Middle frontal gyrus (tissue), 1 donor: ENCODE results near the gene HEATR5A.
"Not testable (repeated sequence)": the region's sequence is repeated elsewhere in the genome, so short reads cannot be mapped to it uniquely, and the experiment has no call there.

Source experiments
- DNase-seq: peaks from one replicate; pipeline ENCODE4 v3.0.0-alpha.2; 2015; ENCODE audit warnings: low spot score; ENCODE audit errors: extremely low spot score

HEATR5A gene

GRCh38 chr14:31257554-31258426 lies 162.6 kb downstream of the HEATR5A start:
- not testable (repeated sequence) for DNase-seq

- DNase-seq, result no peak
These were observed 163.2 kb downstream of the HEATR5A start for GRCh38 chr14:31257244-31257553.

GRCh38 chr14:31256534-31257243 lies 163.7 kb downstream of the HEATR5A start:
- DNase-seq, result no peak

GRCh38 chr14:31255918-31256317 lies 164.4 kb downstream of the HEATR5A start:
- DNase-seq, result not testable (repeated sequence)

GRCh38 chr14:31255286-31255685 lies 165.1 kb downstream of the HEATR5A start:
- no peak for DNase-seq

GRCh38 chr14:31253746-31254471 lies 166.4 kb downstream of the HEATR5A start:
- no peak for DNase-seq

GRCh38 chr14:31252865-31253264 lies 167.5 kb downstream of the HEATR5A start:
- no peak for DNase-seq

- no peak for DNase-seq
These were observed 169.1 kb downstream of the HEATR5A start for GRCh38 chr14:31251028-31251958.

- DNase-seq, result no peak
These were observed 175.7 kb downstream of the HEATR5A start for GRCh38 chr14:31244626-31245025.

- DNase-seq, result no peak
These were observed 176.5 kb downstream of the HEATR5A start for GRCh38 chr14:31243860-31244259.

- DNase-seq, result not testable (repeated sequence)
These were observed 178.0 kb downstream of the HEATR5A start for GRCh38 chr14:31242161-31242940.
